HG02884 (cell line): Measurements from ENCODE around the gene PFKFB2.

Source experiments
- ATAC-seq: cut with Tn5 transposase; IDR thresholded peaks from one replicate; pipeline ENCODE4 v1.9.1; 2021; ENCODE audit warnings: mild to moderate bottlenecking, moderate library complexity; ENCODE audit not compliant: unreplicated experiment

PFKFB2 gene

GRCh38 chr1:207052911-207053769, at the start of gene PFKFB2:
Gene PFKFB2 (plus strand): TSS chr1:207053275. CDS start chr1:207054718, 1,443 bp downstream.
- ATAC-seq = peak; percentile 78

DNA sequence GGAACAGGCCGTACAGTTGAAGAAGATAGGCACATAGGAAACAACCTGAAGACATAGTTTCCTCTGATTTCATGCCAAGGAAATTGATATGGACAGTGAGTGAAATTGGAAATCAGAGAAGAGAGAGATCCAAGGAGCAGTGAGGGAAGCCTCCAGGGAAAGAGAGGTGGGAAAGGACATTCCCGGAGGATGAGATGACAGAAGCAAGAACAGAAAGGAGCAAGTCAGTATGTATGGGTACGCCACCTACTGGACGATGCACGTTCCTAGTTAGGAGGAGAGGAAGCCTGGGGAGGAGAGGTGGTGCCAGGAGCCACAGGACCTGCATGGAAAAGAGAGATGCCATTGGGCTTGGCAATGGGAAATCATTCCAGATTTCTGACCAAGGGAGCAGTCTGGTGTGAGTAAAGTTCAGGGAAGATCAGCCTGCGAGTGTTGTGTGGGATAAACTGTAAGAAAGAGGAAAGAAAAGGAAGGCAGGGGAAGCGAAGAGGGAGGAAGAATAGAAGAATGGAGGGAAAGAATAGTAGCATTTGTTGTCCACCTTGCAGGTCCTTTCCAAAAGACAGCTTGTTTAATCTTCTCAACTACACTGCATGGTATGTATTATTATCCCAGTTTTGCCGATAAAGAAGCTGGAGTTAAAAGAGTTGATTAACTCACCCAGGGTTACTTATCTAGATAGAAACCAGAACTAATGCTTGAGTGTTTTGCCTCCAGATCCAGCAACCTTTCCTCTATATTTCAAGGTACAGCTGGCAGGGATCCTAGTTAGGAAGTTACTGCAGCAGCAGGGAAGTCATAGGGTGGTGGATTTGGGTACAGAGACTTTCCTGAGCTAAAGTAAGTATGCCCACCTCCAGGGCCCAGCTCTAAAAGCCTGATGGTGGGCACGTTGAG, 47.9 kb upstream of the PFKFB2 start:
- ATAC-seq = no peak

GRCh38 chr1:207006083-207006482, 47.0 kb upstream of the PFKFB2 start:
- no peak for ATAC-seq

GRCh38 chr1:207006914-207007313, 46.2 kb upstream of the PFKFB2 start:
- ATAC-seq = no peak

DNA sequence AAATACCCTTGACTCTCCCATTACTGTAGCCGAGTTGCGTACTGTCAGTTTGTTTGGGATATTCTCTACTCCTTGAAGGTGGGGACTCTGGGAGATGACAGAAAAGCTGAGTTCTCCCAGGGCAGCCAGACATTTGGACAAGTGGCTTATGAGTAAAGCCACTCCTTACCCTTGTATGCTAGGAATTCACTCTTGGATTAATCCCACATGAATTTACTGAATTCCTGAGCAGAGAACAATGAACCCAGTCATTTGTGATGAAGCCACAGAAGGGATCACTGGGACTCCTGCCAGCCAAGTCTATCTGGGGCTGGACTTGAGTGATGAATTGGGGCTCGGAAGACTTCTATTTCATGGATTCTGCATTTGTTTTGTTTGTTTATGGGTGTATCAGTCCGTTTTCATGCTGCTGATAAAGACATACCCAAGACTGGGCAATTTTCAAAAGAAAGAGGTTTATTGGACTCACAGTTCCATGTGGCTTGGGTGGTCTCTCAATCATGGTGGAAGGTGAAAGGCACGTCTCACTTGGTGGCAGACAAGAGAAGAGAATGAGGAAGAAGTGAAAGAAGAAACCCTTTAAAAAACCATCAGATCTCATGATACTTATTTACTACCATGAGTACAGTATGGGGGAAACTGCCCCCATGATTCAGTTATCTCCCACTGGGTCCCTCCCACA, 45.6 kb upstream of the PFKFB2 start:
- ATAC-seq = no peak

DNA sequence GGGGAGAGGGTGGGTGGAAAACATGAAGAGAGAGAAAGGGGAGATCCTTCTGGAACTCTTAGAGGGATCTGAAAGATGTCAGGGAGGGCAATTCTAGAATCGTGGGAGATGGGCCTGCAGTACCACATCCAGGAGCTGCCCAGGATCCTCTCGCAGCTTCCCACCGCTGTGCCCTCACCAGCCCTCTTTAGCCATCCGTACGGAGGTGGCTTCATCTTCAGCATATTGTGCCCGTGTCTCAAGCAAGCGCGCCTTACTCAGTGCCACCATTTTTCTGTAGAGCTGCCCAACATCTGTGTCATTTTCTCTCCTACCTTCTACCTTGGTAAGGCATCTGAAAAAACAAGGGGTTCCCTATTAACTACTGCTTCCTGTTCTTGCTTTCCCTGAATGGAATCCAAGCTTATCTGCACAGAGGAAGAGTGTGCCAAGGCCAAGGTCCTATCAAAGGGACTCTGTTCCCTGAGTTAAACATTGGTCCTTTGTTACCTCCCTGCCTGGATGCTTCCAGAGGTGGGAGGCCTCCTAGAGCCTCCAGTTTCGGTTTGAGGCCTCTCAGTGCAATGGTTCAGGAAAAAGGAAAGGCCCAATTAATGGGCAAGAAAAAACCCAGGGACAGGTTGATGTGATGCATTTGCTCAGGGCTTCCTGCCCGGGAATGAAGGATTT, 43.8 kb upstream of the PFKFB2 start:
- no peak for ATAC-seq

GRCh38 chr1:207009945-207010344, 43.1 kb upstream of the PFKFB2 start:
- ATAC-seq = no peak

- ATAC-seq = no peak
These were observed 42.3 kb upstream of the PFKFB2 start for GRCh38 chr1:207010726-207011125.

- no peak for ATAC-seq
These were observed 39.6 kb upstream of the PFKFB2 start for GRCh38 chr1:207013321-207014085.

GRCh38 chr1:207014728-207015127, 38.3 kb upstream of the PFKFB2 start:
- ATAC-seq = no peak

- no peak for ATAC-seq
These were observed 37.3 kb upstream of the PFKFB2 start for GRCh38 chr1:207015791-207016190.

GRCh38 chr1:207017615-207018559, 35.2 kb upstream of the PFKFB2 start:
- ATAC-seq = no peak

DNA sequence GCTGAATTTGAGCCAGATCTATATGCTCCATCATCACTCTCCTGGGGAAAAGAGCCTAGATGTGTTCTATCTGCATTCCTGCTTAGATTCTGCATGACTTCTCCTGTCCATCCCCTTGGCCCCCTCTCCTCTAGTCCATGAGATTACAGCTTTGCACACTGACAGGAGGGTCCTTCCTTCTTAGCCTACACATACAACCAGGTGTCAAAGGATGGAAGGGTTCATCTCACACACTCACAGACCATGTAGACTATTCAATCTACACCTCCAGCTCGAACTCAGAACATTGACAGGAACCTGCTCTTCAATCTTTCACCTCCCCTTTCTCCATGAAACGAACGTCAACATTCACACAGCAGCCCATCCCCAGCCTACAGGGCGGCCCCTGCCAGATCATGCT, 34.4 kb upstream of the PFKFB2 start:
- no peak for ATAC-seq

GRCh38 chr1:207019161-207019560, 33.9 kb upstream of the PFKFB2 start:
- ATAC-seq = no peak

DNA sequence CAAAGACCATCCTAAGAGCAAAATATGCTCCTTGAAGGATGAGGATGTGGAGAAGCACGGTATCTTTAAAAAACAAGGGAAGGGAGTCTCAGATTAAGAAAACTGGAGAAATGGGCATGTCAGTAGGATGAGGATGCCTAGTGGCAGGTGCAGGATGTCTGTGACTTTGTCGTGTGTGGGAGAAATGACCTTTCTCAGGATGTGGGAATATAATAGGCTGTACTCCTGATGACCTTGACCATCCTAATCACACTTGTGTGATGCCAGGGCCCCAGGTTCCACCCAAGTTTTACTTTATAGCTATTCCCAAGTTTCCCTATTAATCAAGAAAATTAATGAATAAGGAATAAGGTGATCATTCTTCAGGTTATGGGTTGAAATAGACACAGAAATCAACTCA, 33.4 kb upstream of the PFKFB2 start:
- ATAC-seq = no peak

- no peak for ATAC-seq
These were observed 32.9 kb upstream of the PFKFB2 start for GRCh38 chr1:207020065-207020708.

DNA sequence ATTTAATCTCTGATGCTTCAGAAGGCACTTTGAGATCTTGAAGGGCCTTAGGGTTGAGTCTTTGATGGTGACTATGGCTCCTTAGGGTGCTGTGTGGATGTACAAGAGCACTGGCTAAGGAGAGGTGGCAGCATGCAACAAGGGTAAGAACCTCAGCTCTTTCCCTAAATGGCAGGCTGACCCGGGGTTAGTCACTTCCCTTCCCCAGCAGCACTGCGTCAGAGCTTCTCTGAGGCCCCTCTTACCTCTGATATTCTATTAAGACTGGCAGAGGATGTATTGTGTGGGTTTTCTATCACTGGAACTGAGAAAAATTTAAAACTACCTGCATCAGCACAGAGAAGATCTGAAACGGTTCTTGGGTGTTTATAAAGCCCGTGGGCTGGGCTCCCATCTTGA, 32.4 kb upstream of the PFKFB2 start:
- no peak for ATAC-seq

DNA sequence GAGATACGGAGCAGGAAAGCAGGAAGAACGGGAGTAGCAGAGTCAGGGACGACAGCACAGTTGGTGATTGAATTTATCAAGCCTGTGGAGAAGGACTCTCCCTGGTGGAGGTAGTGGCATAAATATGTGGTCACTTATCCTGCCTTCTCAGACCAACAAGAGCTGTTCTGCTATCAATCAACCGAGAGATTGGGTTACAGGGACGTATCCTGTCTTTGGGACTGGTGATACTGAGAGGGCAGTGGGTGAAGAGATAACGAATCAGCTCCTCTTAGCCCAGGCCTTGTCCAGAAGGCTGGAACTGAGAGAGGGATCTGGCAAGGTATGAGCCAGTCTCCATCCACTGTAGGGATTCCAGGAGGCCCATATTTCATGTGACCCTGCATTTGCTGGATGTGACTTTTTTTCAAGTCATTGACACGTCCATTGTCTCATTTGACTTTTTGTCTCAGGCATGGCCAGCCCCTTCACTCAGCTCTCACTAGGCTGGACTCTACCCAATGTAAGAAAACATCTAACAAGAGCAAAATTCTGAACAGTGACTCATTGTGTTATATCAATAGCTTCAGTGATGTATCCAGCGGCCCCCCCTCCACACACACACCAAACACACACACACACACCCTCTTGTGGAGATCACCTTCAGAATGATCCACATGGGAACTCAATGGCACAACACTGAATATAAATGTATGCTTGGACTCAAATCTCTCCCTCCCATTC, 31.8 kb upstream of the PFKFB2 start:
- no peak for ATAC-seq
